Neural progenitor cell (in vitro differentiated cells): ENCODE results near the gene RPL39L.
A peak's percentile ranks its signal among the peaks of the same experiment; 100 is the strongest.

ENCODE experiments used
- EZH2 ChIP-seq: fragments of 200-600 bp; sonication (generic); IDR thresholded peaks from 2 replicates; pipeline ENCODE4 v1.6.1; 2017; ENCODE audit warnings: antibody characterized with exemption, mild to moderate bottlenecking, moderate library complexity
- EZH2phosphoT487 ChIP-seq: fragments of 200-600 bp; sonication (generic); IDR thresholded peaks from 2 replicates; pipeline ENCODE4 v1.6.1; 2017; ENCODE audit warnings: antibody characterized with exemption
- TF ChIP-seq, protein P1 (sequence below): fragments of 200-600 bp; sonication (generic); IDR thresholded peaks from 2 replicates; pipeline ENCODE4 v1.5.1; 2017; ENCODE audit warnings: antibody characterized with exemption, mild to moderate bottlenecking

DNA sequence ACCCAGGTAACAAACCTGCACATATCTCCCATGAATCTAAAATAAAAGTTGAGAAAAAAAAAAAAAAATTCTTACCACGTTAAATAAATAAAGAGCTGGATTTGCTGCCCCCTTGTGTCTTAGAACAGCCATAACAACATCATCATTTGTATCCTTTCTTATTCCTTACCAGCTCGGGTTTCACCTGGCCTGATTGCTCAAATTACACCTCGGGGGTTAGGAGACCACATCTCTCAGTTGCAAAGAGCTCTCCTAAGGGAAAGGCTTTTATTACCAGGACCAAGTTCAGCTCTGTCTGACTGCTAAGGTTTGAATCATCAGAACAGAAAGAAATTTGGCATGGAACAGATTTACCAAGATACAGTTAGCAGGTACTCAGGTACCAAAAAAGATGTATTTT, 25.8 kb upstream of the RPL39L start:
- TF ChIP-seq, protein P1, sequence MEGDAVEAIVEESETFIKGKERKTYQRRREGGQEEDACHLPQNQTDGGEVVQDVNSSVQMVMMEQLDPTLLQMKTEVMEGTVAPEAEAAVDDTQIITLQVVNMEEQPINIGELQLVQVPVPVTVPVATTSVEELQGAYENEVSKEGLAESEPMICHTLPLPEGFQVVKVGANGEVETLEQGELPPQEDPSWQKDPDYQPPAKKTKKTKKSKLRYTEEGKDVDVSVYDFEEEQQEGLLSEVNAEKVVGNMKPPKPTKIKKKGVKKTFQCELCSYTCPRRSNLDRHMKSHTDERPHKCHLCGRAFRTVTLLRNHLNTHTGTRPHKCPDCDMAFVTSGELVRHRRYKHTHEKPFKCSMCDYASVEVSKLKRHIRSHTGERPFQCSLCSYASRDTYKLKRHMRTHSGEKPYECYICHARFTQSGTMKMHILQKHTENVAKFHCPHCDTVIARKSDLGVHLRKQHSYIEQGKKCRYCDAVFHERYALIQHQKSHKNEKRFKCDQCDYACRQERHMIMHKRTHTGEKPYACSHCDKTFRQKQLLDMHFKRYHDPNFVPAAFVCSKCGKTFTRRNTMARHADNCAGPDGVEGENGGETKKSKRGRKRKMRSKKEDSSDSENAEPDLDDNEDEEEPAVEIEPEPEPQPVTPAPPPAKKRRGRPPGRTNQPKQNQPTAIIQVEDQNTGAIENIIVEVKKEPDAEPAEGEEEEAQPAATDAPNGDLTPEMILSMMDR: peak; percentile 74
- TF ChIP-seq EZH2 (no peak), EZH2phosphoT487 (no peak)
